ENCODE data around the gene RBP5. TPM values are rescaled to one million over a fixed set of nuclear protein-coding genes. Genes with fewer than 3 reads are reported as not detected.

RBP5 gene
- total RNA-seq, 3 donors from 2014 or later, result 2.2 to 3.8 (median 2.5) TPM

- ATAC-seq (no peak), DNase-seq (no peak)
- H3K9me3 ChIP-seq, result no peaks in the 10 kb centered on the region
- intact Hi-C loops (cut with DNase I, micrococcal nuclease), result no loop called here
- H3K36me3 ChIP-seq (ENCODE audit: low read depth), result no peaks in the 10 kb centered on the region
- H3K4me1 ChIP-seq (ENCODE audit: low read depth), result no peaks in the 10 kb centered on the region
- no peak for TF ChIP-seq CTCF (IDR thresholded peaks at IDR 0.05)
- H3K4me3 ChIP-seq, result no peak overlapping the region
Observed at GRCh38 chr12:7075939-7076338, 52.8 kb downstream of the RBP5 start.

- ATAC-seq (no peak), DNase-seq (no peak)
- TF ChIP-seq CTCF (IDR thresholded peaks at IDR 0.05), result no peak
- intact Hi-C loops (cut with DNase I, micrococcal nuclease), result no loop called here
- Histone ChIP-seq H3K9me3 (no peaks in the 10 kb centered on the region), H3K36me3 (ENCODE audit: low read depth) (no peaks in the 10 kb centered on the region), H3K4me1 (ENCODE audit: low read depth) (no peaks in the 10 kb centered on the region), H3K4me3 (no peak overlapping the region)
Observed at GRCh38 chr12:7075518-7075917, 53.2 kb downstream of the RBP5 start.

- no peak for ATAC-seq
- Histone ChIP-seq H3K4me1 (ENCODE audit: low read depth) (no peaks in the 10 kb centered on the region), H3K36me3 (ENCODE audit: low read depth) (no peaks in the 10 kb centered on the region), H3K9me3 (no peaks in the 10 kb centered on the region), H3K4me3 (no peak overlapping the region)
- intact Hi-C loops (cut with DNase I, micrococcal nuclease), result no loop called here
- DNase-seq, result no peak
- no peak for TF ChIP-seq CTCF (IDR thresholded peaks at IDR 0.05)
Observed at GRCh38 chr12:7073946-7074345, 54.7 kb downstream of the RBP5 start.

Other genes with a start within 250 kb of the RBP5 start
- 10 to 100 TPM in 1 of 3 donors, 1 to 10 TPM in 2; 4.7 to 11.8 (median 4.9) TPM for gene LRRC23, start 224.1 kb downstream of the RBP5 start, total RNA-seq
- gene ENO2, start 214.3 kb downstream of the RBP5 start, total RNA-seq, result 10 to 100 TPM in 1 of 3 donors, 1 to 10 TPM in 2; 4.5 to 67.3 (median 7.6) TPM
- gene ATN1, start 200.9 kb downstream of the RBP5 start, total RNA-seq, result 100 to 1,000 TPM in 1 of 3 donors, 10 to 100 TPM in 2; 68.5 to 208 (median 82.4) TPM
- gene RNU7-1, start 185.1 kb downstream of the RBP5 start, total RNA-seq, result not detected
- gene C12orf57, start 184.9 kb downstream of the RBP5 start, total RNA-seq, result 100 to 1,000 TPM; 113 to 175 (median 130) TPM
- 10 to 100 TPM; 37.4 to 61.7 (median 51.7) TPM for gene PTPN6, start 177.5 kb downstream of the RBP5 start, total RNA-seq
- gene PHB2, start 158.2 kb downstream of the RBP5 start, total RNA-seq, result 100 to 1,000 TPM; 204 to 266 (median 209) TPM
- gene EMG1, start 158.0 kb downstream of the RBP5 start, total RNA-seq, result 10 to 100 TPM; 29.6 to 33.7 (median 33.4) TPM
- gene LPCAT3, start 110.4 kb downstream of the RBP5 start, total RNA-seq, result 100 to 1,000 TPM in 2 of 3 donors, 10 to 100 TPM in 1; 79.8 to 121 (median 102) TPM
- 100 to 1,000 TPM in 2 of 3 donors, 10 to 100 TPM in 1; 36.0 to 304 (median 168) TPM for gene C1S, start 68.2 kb downstream of the RBP5 start, total RNA-seq
- gene C1R, start 36.4 kb downstream of the RBP5 start, total RNA-seq, result 100 to 1,000 TPM in 2 of 3 donors, 10 to 100 TPM in 1; 38.7 to 273 (median 222) TPM
- 10 to 100 TPM; 47.5 to 61.4 (median 49.4) TPM for gene C1RL, start 19.7 kb downstream of the RBP5 start, total RNA-seq
- gene CLSTN3, start 1.5 kb upstream of the RBP5 start, total RNA-seq, result 10 to 100 TPM; 16.4 to 23.5 (median 18.6) TPM
- 10 to 100 TPM; 36.1 to 41.2 (median 38.5) TPM for gene PEX5, start 60.8 kb upstream of the RBP5 start, total RNA-seq
- gene ACSM4, start 175.2 kb upstream of the RBP5 start, total RNA-seq, result not detected

All from mucosa of descending colon (tissue), 3 donors.